Measurements from ENCODE around the gene ROR2. TPM values are rescaled to one million over a fixed set of nuclear protein-coding genes. Genes with fewer than 3 reads are reported as not detected.

The ROR2 gene
- total RNA-seq, 2 experiments from 2014 or later: not detected

DNA sequence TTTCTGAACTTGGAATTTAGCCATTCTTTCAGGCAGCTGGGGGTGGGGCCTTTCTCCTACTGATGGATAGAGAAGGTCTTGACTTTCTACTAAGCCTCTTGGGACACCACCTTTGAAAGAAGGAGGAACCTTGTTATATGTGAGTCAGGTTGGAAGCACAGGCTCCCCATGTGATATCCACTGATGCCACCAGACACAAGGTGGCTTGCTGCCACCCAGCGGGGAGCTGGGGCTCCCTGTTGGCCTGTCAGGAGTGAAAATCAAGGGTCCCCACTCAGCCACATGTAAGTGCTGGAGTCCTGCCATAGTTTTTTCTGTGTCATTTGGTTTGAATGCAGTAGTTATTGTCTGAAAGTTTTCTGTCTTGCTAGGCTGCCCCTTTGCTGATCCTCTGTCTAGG, 274.0 kb downstream of the ROR2 start:
- TF ChIP-seq, protein P1, sequence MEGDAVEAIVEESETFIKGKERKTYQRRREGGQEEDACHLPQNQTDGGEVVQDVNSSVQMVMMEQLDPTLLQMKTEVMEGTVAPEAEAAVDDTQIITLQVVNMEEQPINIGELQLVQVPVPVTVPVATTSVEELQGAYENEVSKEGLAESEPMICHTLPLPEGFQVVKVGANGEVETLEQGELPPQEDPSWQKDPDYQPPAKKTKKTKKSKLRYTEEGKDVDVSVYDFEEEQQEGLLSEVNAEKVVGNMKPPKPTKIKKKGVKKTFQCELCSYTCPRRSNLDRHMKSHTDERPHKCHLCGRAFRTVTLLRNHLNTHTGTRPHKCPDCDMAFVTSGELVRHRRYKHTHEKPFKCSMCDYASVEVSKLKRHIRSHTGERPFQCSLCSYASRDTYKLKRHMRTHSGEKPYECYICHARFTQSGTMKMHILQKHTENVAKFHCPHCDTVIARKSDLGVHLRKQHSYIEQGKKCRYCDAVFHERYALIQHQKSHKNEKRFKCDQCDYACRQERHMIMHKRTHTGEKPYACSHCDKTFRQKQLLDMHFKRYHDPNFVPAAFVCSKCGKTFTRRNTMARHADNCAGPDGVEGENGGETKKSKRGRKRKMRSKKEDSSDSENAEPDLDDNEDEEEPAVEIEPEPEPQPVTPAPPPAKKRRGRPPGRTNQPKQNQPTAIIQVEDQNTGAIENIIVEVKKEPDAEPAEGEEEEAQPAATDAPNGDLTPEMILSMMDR (IDR thresholded peaks at IDR 0.05): no peak
- H3K36me3 ChIP-seq (ENCODE audit: insufficient read depth, low read length): no peaks in the 10 kb centered on the region
- H3K4me1 ChIP-seq (ENCODE audit: insufficient read depth, low read length): no peaks in the 10 kb centered on the region
- DNase-seq (no peak), ATAC-seq (ENCODE audit: poor library complexity) (no peak)
- H3K27me3 ChIP-seq (ENCODE audit: control insufficient read depth in 1 of 2, insufficient read depth in 2 of 2, low read length in 2 of 2): peaks cover 8 to 26% of the 10 kb centered on the region in 2 experiments
- no peak overlapping the region for H3K27ac ChIP-seq (ENCODE audit: low read depth in 1 of 2, low read length in 2 of 2)
- H3K4me3 ChIP-seq (ENCODE audit: low read length): no peak overlapping the region
- H3K36me3 Mint-ChIP-seq (ENCODE audit: low read depth): no peaks in the 10 kb centered on the region
- H3K9me3 ChIP-seq (ENCODE audit: control insufficient read depth in 1 of 2, insufficient read depth in 1 of 2, low read length in 2 of 2): no peaks in the 10 kb centered on the region
- no peak overlapping the region for H3K4me3 Mint-ChIP-seq
- H3K9me3 Mint-ChIP-seq: peaks cover 2% of the 10 kb centered on the region
- intact Hi-C loops (cut with DNase I, micrococcal nuclease): no loop called here
- ChIA-PET POLR2A (no interaction called here), CTCF (no interaction called here)
- H3K27ac Mint-ChIP-seq: no peak overlapping the region
- H3K27me3 Mint-ChIP-seq: peaks cover 63% of the 10 kb centered on the region
- H3K4me1 Mint-ChIP-seq (ENCODE audit: low read depth): no peaks in the 10 kb centered on the region

DNA sequence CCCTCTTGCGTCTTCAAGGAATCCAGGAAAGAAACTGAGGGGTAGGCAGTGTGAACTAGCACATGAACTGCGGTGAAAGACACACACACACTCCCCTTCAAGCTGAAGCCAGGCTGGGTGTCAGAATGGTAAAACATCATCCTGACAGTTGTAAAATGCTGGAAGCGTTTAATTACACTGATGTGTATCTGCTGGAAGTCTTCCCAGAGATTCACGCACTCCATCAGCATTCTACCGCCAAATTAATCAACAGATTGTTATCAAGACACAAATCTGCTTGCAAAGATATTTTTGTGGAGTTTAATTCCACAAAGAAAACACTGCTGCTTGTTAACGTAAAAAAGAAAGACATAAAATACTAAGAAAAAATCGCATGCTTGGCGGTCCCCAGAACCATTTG, 285.4 kb downstream of the ROR2 start:
- ATAC-seq (ENCODE audit: poor library complexity) (no peak), DNase-seq (no peak)
- Histone ChIP-seq H3K4me1 (ENCODE audit: insufficient read depth, low read length) (no peaks in the 10 kb centered on the region), H3K27ac (ENCODE audit: low read depth in 1 of 2, low read length in 2 of 2) (no peak overlapping the region), H3K36me3 (ENCODE audit: insufficient read depth, low read length) (no peaks in the 10 kb centered on the region), H3K4me3 (ENCODE audit: low read length) (no peak overlapping the region), H3K27me3 (ENCODE audit: control insufficient read depth in 1 of 2, insufficient read depth in 2 of 2, low read length in 2 of 2) (peaks cover 0 to 7% of the 10 kb centered on the region in 2 experiments), H3K9me3 (ENCODE audit: control insufficient read depth in 1 of 2, insufficient read depth in 1 of 2, low read length in 2 of 2) (no peaks in the 10 kb centered on the region)
- H3K27ac Mint-ChIP-seq: no peak overlapping the region
- H3K4me3 Mint-ChIP-seq: no peak overlapping the region
- TF ChIP-seq, protein P1 (IDR thresholded peaks at IDR 0.05): no peak
- ChIA-PET POLR2A (no interaction called here), CTCF (no interaction called here)
- H3K4me1 Mint-ChIP-seq (ENCODE audit: low read depth): no peaks in the 10 kb centered on the region
- no peaks in the 10 kb centered on the region for H3K9me3 Mint-ChIP-seq
- no peaks in the 10 kb centered on the region for H3K36me3 Mint-ChIP-seq (ENCODE audit: low read depth)
- H3K27me3 Mint-ChIP-seq: peaks cover 11% of the 10 kb centered on the region
- intact Hi-C loops (cut with DNase I, micrococcal nuclease): no loop called here

GRCh38 chr9:91663858-91664257, 286.2 kb downstream of the ROR2 start:
- intact Hi-C loops (cut with DNase I, micrococcal nuclease): no loop called here
- Histone ChIP-seq H3K36me3 (ENCODE audit: insufficient read depth, low read length) (no peaks in the 10 kb centered on the region), H3K4me1 (ENCODE audit: insufficient read depth, low read length) (no peaks in the 10 kb centered on the region), H3K4me3 (ENCODE audit: low read length) (no peak overlapping the region), H3K9me3 (ENCODE audit: control insufficient read depth in 1 of 2, insufficient read depth in 1 of 2, low read length in 2 of 2) (no peaks in the 10 kb centered on the region), H3K27ac (ENCODE audit: low read depth in 1 of 2, low read length in 2 of 2) (no peak overlapping the region), H3K27me3 (ENCODE audit: control insufficient read depth in 1 of 2, insufficient read depth in 2 of 2, low read length in 2 of 2) (peaks cover 0 to 7% of the 10 kb centered on the region in 2 experiments)
- H3K27ac Mint-ChIP-seq: no peak overlapping the region
- no peaks in the 10 kb centered on the region for H3K9me3 Mint-ChIP-seq
- CTCF ChIA-PET: no interaction called here
- DNase-seq (no peak), ATAC-seq (ENCODE audit: poor library complexity) (no peak)
- POLR2A ChIA-PET: no interaction called here
- H3K4me3 Mint-ChIP-seq: no peak overlapping the region
- peaks cover 11% of the 10 kb centered on the region for H3K27me3 Mint-ChIP-seq
- H3K36me3 Mint-ChIP-seq (ENCODE audit: low read depth): no peaks in the 10 kb centered on the region
- TF ChIP-seq, protein P1 (IDR thresholded peaks at IDR 0.05): no peak
- H3K4me1 Mint-ChIP-seq (ENCODE audit: low read depth): no peaks in the 10 kb centered on the region

Measured in CD4-positive, alpha-beta T cell (primary cell).